Measurements from ENCODE around the gene DOK4. TPM values are rescaled to one million over a fixed set of nuclear protein-coding genes. Genes with fewer than 3 reads are reported as not detected.

DOK4 gene
- total RNA-seq, 2 experiments from 2014 or later: 4.8 to 6.4 TPM

GRCh38 chr16:57481421-57481820, 4.9 kb downstream of the DOK4 start:
- H3K4me1 Mint-ChIP-seq (ENCODE audit: low read depth): peaks cover 13% of the 10 kb centered on the region
- ATAC-seq (no peak), DNase-seq (no peak)
- no peaks in the 10 kb centered on the region for H3K9me3 Mint-ChIP-seq (ENCODE audit: insufficient read depth)
- H3K27ac Mint-ChIP-seq: no peak overlapping the region
- no peaks in the 10 kb centered on the region for H3K27me3 Mint-ChIP-seq (ENCODE audit: low read depth)
- ChIA-PET CTCF (interaction anchor here (1.1 to 1.6 kb wide), 3 partner anchors 19 to 40 kb away, joined by 4 to 5 read pairs (median 4); partner anchors contain the start of gene POLR2C), POLR2A (interaction anchor here (1.3 kb wide), 1 partner anchor 19 kb away, joined by 4 read pairs; the partner anchor contains the start of gene POLR2C)
- no peak overlapping the region for H3K4me3 Mint-ChIP-seq
- peaks cover 2% of the 10 kb centered on the region for H3K36me3 Mint-ChIP-seq (ENCODE audit: low read depth)

- peaks cover 2% of the 10 kb centered on the region for H3K36me3 Mint-ChIP-seq (ENCODE audit: low read depth)
- DNase-seq (no peak), ATAC-seq (no peak)
- ChIA-PET POLR2A (interaction anchor here (1.3 kb wide), 1 partner anchor 18 kb away, joined by 4 read pairs; the partner anchor contains the start of gene POLR2C), CTCF (interaction anchor here (1.1 to 1.7 kb wide), 3 partner anchors 18 to 39 kb away, joined by 4 to 5 read pairs (median 5); partner anchors contain the start of gene POLR2C)
- H3K27me3 Mint-ChIP-seq (ENCODE audit: low read depth): no peaks in the 10 kb centered on the region
- H3K4me1 Mint-ChIP-seq (ENCODE audit: low read depth): peaks cover 17% of the 10 kb centered on the region
- H3K4me3 Mint-ChIP-seq: no peak overlapping the region
- H3K9me3 Mint-ChIP-seq (ENCODE audit: insufficient read depth): no peaks in the 10 kb centered on the region
- no peak overlapping the region for H3K27ac Mint-ChIP-seq
Observed at GRCh38 chr16:57480754-57481230, 5.5 kb downstream of the DOK4 start.

- ATAC-seq (no peak), DNase-seq (no peak)
- Mint-ChIP-seq H3K9me3 (ENCODE audit: insufficient read depth) (no peaks in the 10 kb centered on the region), H3K36me3 (ENCODE audit: low read depth) (peaks cover 2% of the 10 kb centered on the region), H3K27ac (no peak overlapping the region), H3K4me3 (no peak overlapping the region), H3K27me3 (ENCODE audit: low read depth) (no peaks in the 10 kb centered on the region), H3K4me1 (ENCODE audit: low read depth) (peaks cover 18% of the 10 kb centered on the region)
- ChIA-PET POLR2A (interaction anchor here (1.3 kb wide), 1 partner anchor 18 kb away, joined by 4 read pairs; the partner anchor contains the start of gene POLR2C), CTCF (interaction anchor here (1.6 to 1.7 kb wide), 2 partner anchors 18 to 40 kb away, joined by 5 read pairs; partner anchors contain the start of gene POLR2C)
Observed at GRCh38 chr16:57479976-57480753, 6.1 kb downstream of the DOK4 start.

- no peaks in the 10 kb centered on the region for H3K9me3 Mint-ChIP-seq (ENCODE audit: insufficient read depth)
- no peak for ATAC-seq
- peaks cover 2% of the 10 kb centered on the region for H3K36me3 Mint-ChIP-seq (ENCODE audit: low read depth)
- peaks cover 22% of the 10 kb centered on the region for H3K4me1 Mint-ChIP-seq (ENCODE audit: low read depth)
- no peak overlapping the region for H3K4me3 Mint-ChIP-seq
- H3K27me3 Mint-ChIP-seq (ENCODE audit: low read depth): no peaks in the 10 kb centered on the region
- ChIA-PET POLR2A (interaction anchor here (1.5 kb wide), 1 partner anchor 17 kb away, joined by 5 read pairs; the partner anchor contains the start of gene POLR2C), CTCF (interaction anchor here (1.7 kb wide), 1 partner anchor 17 kb away, joined by 5 read pairs; the partner anchor contains the start of gene POLR2C)
- H3K27ac Mint-ChIP-seq: peak overlapping the region; percentile 37
- DNase-seq: no peak
Observed at GRCh38 chr16:57479205-57479975, 6.9 kb downstream of the DOK4 start.

- Mint-ChIP-seq H3K4me1 (ENCODE audit: low read depth) (peaks cover 22% of the 10 kb centered on the region), H3K4me3 (no peak overlapping the region), H3K36me3 (ENCODE audit: low read depth) (peaks cover 2% of the 10 kb centered on the region), H3K9me3 (ENCODE audit: insufficient read depth) (no peaks in the 10 kb centered on the region), H3K27me3 (ENCODE audit: low read depth) (no peaks in the 10 kb centered on the region), H3K27ac (no peak overlapping the region)
- ChIA-PET CTCF (interaction anchor here (1.7 kb wide), 1 partner anchor 16 kb away, joined by 5 read pairs; the partner anchor contains the start of gene POLR2C), POLR2A (interaction anchor here (1.5 kb wide), 1 partner anchor 16 kb away, joined by 5 read pairs; the partner anchor contains the start of gene POLR2C)
- no peak for DNase-seq
- ATAC-seq: no peak
Observed at GRCh38 chr16:57478396-57479204, 7.7 kb downstream of the DOK4 start.

- ChIA-PET POLR2A (interaction anchor here (1.5 kb wide), 1 partner anchor 15 kb away, joined by 5 read pairs; the partner anchor contains the start of gene POLR2C), CTCF (interaction anchor here (5.1 kb wide), 1 partner anchor 16 kb away, joined by 28 read pairs; the partner anchor contains the start of gene POLR2C)
- no peak overlapping the region for H3K4me3 Mint-ChIP-seq
- DNase-seq (no peak), ATAC-seq (no peak)
- H3K4me1 Mint-ChIP-seq (ENCODE audit: low read depth): peaks cover 24% of the 10 kb centered on the region
- H3K27ac Mint-ChIP-seq: no peak overlapping the region
- H3K9me3 Mint-ChIP-seq (ENCODE audit: insufficient read depth): no peaks in the 10 kb centered on the region
- peaks cover 2% of the 10 kb centered on the region for H3K36me3 Mint-ChIP-seq (ENCODE audit: low read depth)
- no peaks in the 10 kb centered on the region for H3K27me3 Mint-ChIP-seq (ENCODE audit: low read depth)
Observed at GRCh38 chr16:57477531-57478202, 8.6 kb downstream of the DOK4 start.

- Mint-ChIP-seq H3K36me3 (ENCODE audit: low read depth) (peaks cover 6% of the 10 kb centered on the region), H3K4me1 (ENCODE audit: low read depth) (peaks cover 31% of the 10 kb centered on the region), H3K27me3 (ENCODE audit: low read depth) (no peaks in the 10 kb centered on the region), H3K27ac (peak overlapping the region; percentile 68), H3K9me3 (ENCODE audit: insufficient read depth) (no peaks in the 10 kb centered on the region), H3K4me3 (no peak overlapping the region)
- POLR2A ChIA-PET: interaction anchor here (1.3 to 3.3 kb wide), 2 partner anchors 13 to 15 kb away, joined by 4 to 14 read pairs; partner anchors contain the start of gene POLR2C
- ATAC-seq (no peak), DNase-seq (no peak)
- CTCF ChIA-PET: interaction anchor here (0.7 to 5.1 kb wide), 5 partner anchors 11 to 58 kb away, joined by 3 to 28 read pairs (median 23); partner anchors contain the start of genes DOK4 and POLR2C
Observed at GRCh38 chr16:57476546-57477410, 9.5 kb downstream of the DOK4 start.

- H3K27ac Mint-ChIP-seq: peak overlapping the region; percentile 68
- H3K4me1 Mint-ChIP-seq (ENCODE audit: low read depth): peaks cover 31% of the 10 kb centered on the region
- DNase-seq: peak; percentile 90
- POLR2A ChIA-PET: interaction anchor here (1.3 to 3.3 kb wide), 2 partner anchors 12 to 14 kb away, joined by 4 to 14 read pairs; partner anchors contain the start of gene POLR2C
- H3K4me3 Mint-ChIP-seq: peak overlapping the region; percentile 34
- H3K36me3 Mint-ChIP-seq (ENCODE audit: low read depth): peaks cover 7% of the 10 kb centered on the region
- CTCF ChIA-PET: interaction anchor here (1.0 to 5.1 kb wide), 11 partner anchors 8 to 101 kb away, joined by 4 to 28 read pairs (median 12); partner anchors contain the start of genes DOK4 and POLR2C
- ATAC-seq: peak; percentile 98
- no peaks in the 10 kb centered on the region for H3K27me3 Mint-ChIP-seq (ENCODE audit: low read depth)
- no peaks in the 10 kb centered on the region for H3K9me3 Mint-ChIP-seq (ENCODE audit: insufficient read depth)
Observed at GRCh38 chr16:57475711-57476339, 10.5 kb downstream of the DOK4 start.
